Hematopoietic multipotent progenitor cell treated with erythropoietin and hydrocortisone succinate and interleukin-3 and kit ligand, for 4 days (in vitro differentiated cells): ENCODE data around the gene FOCAD.
A peak's percentile ranks its signal among the peaks of the same experiment; 100 is the strongest.

Experiments used
- DNase-seq: peaks from one replicate; pipeline ENCODE4 v3.0.0-alpha.2; 2015

FOCAD gene

GRCh38 chr9:21027295-21027694, 343.2 kb downstream of the FOCAD start:
- no peak for DNase-seq

GRCh38 chr9:21028466-21028865, 344.4 kb downstream of the FOCAD start:
- DNase-seq: no peak

- no peak for DNase-seq
Measured at GRCh38 chr9:21029661-21030060, 345.6 kb downstream of the FOCAD start.

GRCh38 chr9:21030389-21031035, 346.5 kb downstream of the FOCAD start:
- peak; percentile 83 for DNase-seq

- DNase-seq: peak; percentile 88
Measured at GRCh38 chr9:21031091-21031807, 347.2 kb downstream of the FOCAD start, which contains the start of gene HACD4. Gene HACD4 (minus strand): TSS chr9:21031640. CDS start chr9:21031590, 50 bp downstream.

- DNase-seq: no peak
Measured at GRCh38 chr9:21031808-21032183, 347.7 kb downstream of the FOCAD start.

GRCh38 chr9:21037278-21037677, 353.2 kb downstream of the FOCAD start:
- no peak for DNase-seq

- no peak for DNase-seq
Measured at GRCh38 chr9:21039302-21039701, 355.2 kb downstream of the FOCAD start.

GRCh38 chr9:21042466-21042865, 358.4 kb downstream of the FOCAD start:
- DNase-seq: no peak

GRCh38 chr9:21043841-21044240, 359.8 kb downstream of the FOCAD start:
- no peak for DNase-seq
